GM23338 (cell line): Measurements from ENCODE around the gene SMTNL2. TPM values are rescaled to one million over a fixed set of nuclear protein-coding genes. Genes with fewer than 3 reads are reported as not detected.

Experiments
- ATAC-seq: fragments of 200-7000 bp; cut with Tn5 transposase; 3 replicates; pipeline ENCODE4 v1.9.1; 2020
- DNase-seq: peaks from one replicate; pipeline ENCODE4 v3.0.0-alpha.2; 2015; ENCODE audit warnings: low spot score
- H2AFZ ChIP-seq: fragments of 200-600 bp; sonication (generic); 2 replicates; pipeline ENCODE4 v1.8.0; 2016; ENCODE audit warnings: antibody characterized with exemption, mild to moderate bottlenecking, moderate library complexity
- H3F3A ChIP-seq: fragments of 200-600 bp; sonication (generic); replicated peaks from 2 replicates; pipeline ENCODE4 v1.8.0; 2017; ENCODE audit warnings: antibody characterized with exemption, mixed run types, low read depth
- H3K27ac ChIP-seq: fragments of 200-600 bp; sonication (generic); 2 replicates; pipeline ENCODE4 v1.6.1; 2016; ENCODE audit warnings: low read depth
- H3K27me3 ChIP-seq: fragments of 200-600 bp; sonication (generic); 2 replicates; pipeline ENCODE4 v1.8.0; 2016; ENCODE audit warnings: mild to moderate bottlenecking, mixed run types, moderate library complexity; ENCODE audit not compliant: insufficient read depth
- H3K36me3 ChIP-seq: fragments of 200-600 bp; sonication (generic); 2 replicates; pipeline ENCODE4 v1.8.0; 2016; ENCODE audit warnings: mild to moderate bottlenecking; ENCODE audit not compliant: insufficient read depth
- H3K4me1 ChIP-seq: fragments of 200-600 bp; sonication (generic); 2 replicates; pipeline ENCODE4 v1.8.0; 2016; ENCODE audit warnings: mild to moderate bottlenecking, moderate library complexity; ENCODE audit not compliant: insufficient read depth
- H3K4me2 ChIP-seq: fragments of 200-600 bp; sonication (generic); 2 replicates; pipeline ENCODE4 v1.7.1; 2017; ENCODE audit warnings: mixed run types
- H3K4me3 ChIP-seq: fragments of 200-600 bp; sonication (generic); 2 replicates; pipeline ENCODE4 v1.6.1; 2016; ENCODE audit warnings: mixed run types
- H3K79me2 ChIP-seq: fragments of 200-600 bp; sonication (generic); replicated peaks from 2 replicates; pipeline ENCODE4 v1.8.0; 2017; ENCODE audit warnings: mild to moderate bottlenecking; ENCODE audit not compliant: insufficient read depth
- H3K9me2 ChIP-seq: fragments of 200-600 bp; sonication (generic); 2 replicates; pipeline ENCODE4 v1.8.0; 2017; ENCODE audit not compliant: insufficient read depth
- H4K20me1 ChIP-seq: fragments of 200-600 bp; sonication (generic); replicated peaks from 2 replicates; pipeline ENCODE4 v1.8.0; 2017; ENCODE audit warnings: mild to moderate bottlenecking; ENCODE audit not compliant: insufficient read depth
- H3K27ac Mint-ChIP-seq: 2 replicates; pipeline ENCODE4 v1.8.0; 2020; ENCODE audit warnings: inconsistent platforms, mild to moderate bottlenecking, moderate library complexity, mixed read lengths
- H3K27me3 Mint-ChIP-seq: 3 replicates; pipeline ENCODE4 v1.8.0; 2022; ENCODE audit warnings: low read depth, mild to moderate bottlenecking, moderate library complexity, mixed read lengths, inconsistent platforms; ENCODE audit not compliant: insufficient read depth, poor library complexity
- H3K36me3 Mint-ChIP-seq: 3 replicates; pipeline ENCODE4 v1.8.0; 2021; ENCODE audit warnings: low read depth, mild to moderate bottlenecking, inconsistent platforms, moderate library complexity, mixed read lengths
- H3K4me1 Mint-ChIP-seq: 3 replicates; pipeline ENCODE4 v1.8.0; 2020; ENCODE audit warnings: mild to moderate bottlenecking, inconsistent platforms, mixed read lengths
- H3K4me3 Mint-ChIP-seq: 3 replicates; pipeline ENCODE4 v1.8.0; 2021; ENCODE audit warnings: moderate library complexity, mild to moderate bottlenecking, inconsistent platforms, mixed read lengths
- H3K9me3 Mint-ChIP-seq: 3 replicates; pipeline ENCODE4 v1.8.0; 2020; ENCODE audit warnings: moderate library complexity, mild to moderate bottlenecking, inconsistent platforms, mixed read lengths
- CREB1 ChIP-seq: fragments of 250-450 bp; sonication (Bioruptor Pico); IDR thresholded peaks from 2 replicates; pipeline ENCODE4 v1.5.0; 2020; ENCODE audit warnings: low read depth, mild to moderate bottlenecking, moderate library complexity
- EZH2 ChIP-seq: fragments of 200-600 bp; sonication (generic); IDR thresholded peaks from one replicate; pipeline ENCODE4 v1.8.0; 2017; ENCODE audit warnings: antibody characterized with exemption, mild to moderate bottlenecking, low read depth; ENCODE audit not compliant: unreplicated experiment
- JUNB ChIP-seq: IDR thresholded peaks from one replicate; pipeline ENCODE4 v1.6.1; 2016; ENCODE audit warnings: antibody characterized with exemption; ENCODE audit not compliant: unreplicated experiment
- NANOG ChIP-seq: IDR thresholded peaks from 2 replicates; pipeline ENCODE4 v1.6.1; 2016; ENCODE audit warnings: antibody characterized with exemption, borderline replicate concordance
- POLR2AphosphoS5 ChIP-seq: IDR thresholded peaks from 2 replicates; pipeline ENCODE4 v1.6.1; 2016; ENCODE audit warnings: antibody characterized with exemption, low read depth
- ZNF114 ChIP-seq: fragments of 250-450 bp; sonication (Bioruptor Pico); IDR thresholded peaks from 2 replicates; pipeline ENCODE4 v1.5.0; 2020; ENCODE audit warnings: mild to moderate bottlenecking, moderate library complexity
- ZNF331 ChIP-seq: fragments of 250-450 bp; sonication (Bioruptor Pico); IDR thresholded peaks from 2 replicates; pipeline ENCODE4 v1.5.0; 2020; ENCODE audit warnings: low read depth, mild to moderate bottlenecking, moderate library complexity
- polyA plus RNA-seq: library from polyadenylated mRNA; unstranded; fragments of >200 nt; fragmentation: Nextera tagmentation; extraction: Ambion mirVana; gene quantifications from 2 replicates; pipeline ENCODE4 v1.2.1, GENCODE V29; 2016
- total RNA-seq: library from RNA; depleted of rRNA; stranded (reverse); fragments of >200 nt; shearing (Covaris generic); gene quantifications from 2 replicates; pipeline ENCODE4 v1.2.3, GENCODE V29; 2014
- TF ChIP-seq, protein P1 (sequence below): IDR thresholded peaks from one replicate; pipeline ENCODE4 v1.6.1; 2018; ENCODE audit warnings: antibody characterized with exemption; ENCODE audit not compliant: unreplicated experiment
- TF ChIP-seq, protein P2 (sequence below), 2 experiments: fragments of 200-600 bp in 1 of 2; sonication (generic) in 1 of 2; conservative IDR thresholded peaks; 2 replicates each; pipeline versions ENCODE4 v1.5.1 to v1.6.1; 2016 to 2017; ENCODE audit warnings: antibody characterized with exemption in 2 of 2, low read depth in 2 of 2, mild to moderate bottlenecking in 2 of 2, moderate library complexity in 1 of 2
- TF ChIP-seq, protein P3 (sequence below): fragments of 250-450 bp; sonication (Bioruptor Pico); IDR thresholded peaks from 2 replicates; pipeline ENCODE4 v1.5.0; 2020; ENCODE audit warnings: mild to moderate bottlenecking, moderate library complexity

SMTNL2 gene
- total and polyA plus RNA-seq, 2 experiments from 2014 or later = 1.3 to 4.3 TPM

DNA sequence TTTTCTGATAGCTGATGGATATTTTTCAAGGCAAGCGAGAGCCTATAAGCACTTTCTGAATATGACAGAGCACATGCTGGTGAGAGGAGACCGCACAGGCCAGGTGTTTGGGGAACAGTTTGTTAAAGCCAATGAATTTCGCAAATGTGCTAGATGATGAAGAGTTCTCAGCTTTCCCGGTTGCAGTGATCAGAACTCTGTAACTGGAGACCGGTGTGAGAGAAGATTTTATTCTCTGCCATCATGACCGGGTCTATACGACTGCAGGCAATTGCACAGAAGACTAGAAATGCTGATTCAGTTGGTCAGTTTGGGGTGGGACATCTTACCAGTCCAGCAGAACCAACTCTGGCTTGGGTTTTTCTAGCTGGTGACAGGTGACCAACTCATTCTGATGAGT lies 25.4 kb downstream of the SMTNL2 start:
- no peak overlapping the region for H2AFZ ChIP-seq
- H3K27me3 ChIP-seq = no peaks in the 10 kb centered on the region
- Mint-ChIP-seq H3K36me3 (no peaks in the 10 kb centered on the region; the same call in 2 of the 3 replicates), H3K4me1 (peaks cover 16% of the 10 kb centered on the region), H3K9me3 (no peaks in the 10 kb centered on the region), H3K27me3 (peaks cover 4% of the 10 kb centered on the region), H3K4me3 (no peak overlapping the region), H3K27ac (no peak overlapping the region)
- H3K4me3 ChIP-seq = no peak overlapping the region
- H3K27ac ChIP-seq = no peak overlapping the region
- TF ChIP-seq ZNF114 (CRISPR knock-in tag) = no peak
- no peak for TF ChIP-seq JUNB
- no peak for TF ChIP-seq POLR2AphosphoS5
- no peak for TF ChIP-seq ZNF331 (CRISPR knock-in tag)
- no peak for TF ChIP-seq CREB1 (CRISPR knock-in tag)
- TF ChIP-seq, protein P1, sequence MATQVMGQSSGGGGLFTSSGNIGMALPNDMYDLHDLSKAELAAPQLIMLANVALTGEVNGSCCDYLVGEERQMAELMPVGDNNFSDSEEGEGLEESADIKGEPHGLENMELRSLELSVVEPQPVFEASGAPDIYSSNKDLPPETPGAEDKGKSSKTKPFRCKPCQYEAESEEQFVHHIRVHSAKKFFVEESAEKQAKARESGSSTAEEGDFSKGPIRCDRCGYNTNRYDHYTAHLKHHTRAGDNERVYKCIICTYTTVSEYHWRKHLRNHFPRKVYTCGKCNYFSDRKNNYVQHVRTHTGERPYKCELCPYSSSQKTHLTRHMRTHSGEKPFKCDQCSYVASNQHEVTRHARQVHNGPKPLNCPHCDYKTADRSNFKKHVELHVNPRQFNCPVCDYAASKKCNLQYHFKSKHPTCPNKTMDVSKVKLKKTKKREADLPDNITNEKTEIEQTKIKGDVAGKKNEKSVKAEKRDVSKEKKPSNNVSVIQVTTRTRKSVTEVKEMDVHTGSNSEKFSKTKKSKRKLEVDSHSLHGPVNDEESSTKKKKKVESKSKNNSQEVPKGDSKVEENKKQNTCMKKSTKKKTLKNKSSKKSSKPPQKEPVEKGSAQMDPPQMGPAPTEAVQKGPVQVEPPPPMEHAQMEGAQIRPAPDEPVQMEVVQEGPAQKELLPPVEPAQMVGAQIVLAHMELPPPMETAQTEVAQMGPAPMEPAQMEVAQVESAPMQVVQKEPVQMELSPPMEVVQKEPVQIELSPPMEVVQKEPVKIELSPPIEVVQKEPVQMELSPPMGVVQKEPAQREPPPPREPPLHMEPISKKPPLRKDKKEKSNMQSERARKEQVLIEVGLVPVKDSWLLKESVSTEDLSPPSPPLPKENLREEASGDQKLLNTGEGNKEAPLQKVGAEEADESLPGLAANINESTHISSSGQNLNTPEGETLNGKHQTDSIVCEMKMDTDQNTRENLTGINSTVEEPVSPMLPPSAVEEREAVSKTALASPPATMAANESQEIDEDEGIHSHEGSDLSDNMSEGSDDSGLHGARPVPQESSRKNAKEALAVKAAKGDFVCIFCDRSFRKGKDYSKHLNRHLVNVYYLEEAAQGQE = no peak
- no peak for TF ChIP-seq NANOG
- no peak for TF ChIP-seq EZH2
- TF ChIP-seq, protein P2, sequence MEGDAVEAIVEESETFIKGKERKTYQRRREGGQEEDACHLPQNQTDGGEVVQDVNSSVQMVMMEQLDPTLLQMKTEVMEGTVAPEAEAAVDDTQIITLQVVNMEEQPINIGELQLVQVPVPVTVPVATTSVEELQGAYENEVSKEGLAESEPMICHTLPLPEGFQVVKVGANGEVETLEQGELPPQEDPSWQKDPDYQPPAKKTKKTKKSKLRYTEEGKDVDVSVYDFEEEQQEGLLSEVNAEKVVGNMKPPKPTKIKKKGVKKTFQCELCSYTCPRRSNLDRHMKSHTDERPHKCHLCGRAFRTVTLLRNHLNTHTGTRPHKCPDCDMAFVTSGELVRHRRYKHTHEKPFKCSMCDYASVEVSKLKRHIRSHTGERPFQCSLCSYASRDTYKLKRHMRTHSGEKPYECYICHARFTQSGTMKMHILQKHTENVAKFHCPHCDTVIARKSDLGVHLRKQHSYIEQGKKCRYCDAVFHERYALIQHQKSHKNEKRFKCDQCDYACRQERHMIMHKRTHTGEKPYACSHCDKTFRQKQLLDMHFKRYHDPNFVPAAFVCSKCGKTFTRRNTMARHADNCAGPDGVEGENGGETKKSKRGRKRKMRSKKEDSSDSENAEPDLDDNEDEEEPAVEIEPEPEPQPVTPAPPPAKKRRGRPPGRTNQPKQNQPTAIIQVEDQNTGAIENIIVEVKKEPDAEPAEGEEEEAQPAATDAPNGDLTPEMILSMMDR (conservative IDR thresholded peaks at IDR 0.05; ENCODE audit: low read depth in 2 of 2) = no peak
- TF ChIP-seq, protein P3, sequence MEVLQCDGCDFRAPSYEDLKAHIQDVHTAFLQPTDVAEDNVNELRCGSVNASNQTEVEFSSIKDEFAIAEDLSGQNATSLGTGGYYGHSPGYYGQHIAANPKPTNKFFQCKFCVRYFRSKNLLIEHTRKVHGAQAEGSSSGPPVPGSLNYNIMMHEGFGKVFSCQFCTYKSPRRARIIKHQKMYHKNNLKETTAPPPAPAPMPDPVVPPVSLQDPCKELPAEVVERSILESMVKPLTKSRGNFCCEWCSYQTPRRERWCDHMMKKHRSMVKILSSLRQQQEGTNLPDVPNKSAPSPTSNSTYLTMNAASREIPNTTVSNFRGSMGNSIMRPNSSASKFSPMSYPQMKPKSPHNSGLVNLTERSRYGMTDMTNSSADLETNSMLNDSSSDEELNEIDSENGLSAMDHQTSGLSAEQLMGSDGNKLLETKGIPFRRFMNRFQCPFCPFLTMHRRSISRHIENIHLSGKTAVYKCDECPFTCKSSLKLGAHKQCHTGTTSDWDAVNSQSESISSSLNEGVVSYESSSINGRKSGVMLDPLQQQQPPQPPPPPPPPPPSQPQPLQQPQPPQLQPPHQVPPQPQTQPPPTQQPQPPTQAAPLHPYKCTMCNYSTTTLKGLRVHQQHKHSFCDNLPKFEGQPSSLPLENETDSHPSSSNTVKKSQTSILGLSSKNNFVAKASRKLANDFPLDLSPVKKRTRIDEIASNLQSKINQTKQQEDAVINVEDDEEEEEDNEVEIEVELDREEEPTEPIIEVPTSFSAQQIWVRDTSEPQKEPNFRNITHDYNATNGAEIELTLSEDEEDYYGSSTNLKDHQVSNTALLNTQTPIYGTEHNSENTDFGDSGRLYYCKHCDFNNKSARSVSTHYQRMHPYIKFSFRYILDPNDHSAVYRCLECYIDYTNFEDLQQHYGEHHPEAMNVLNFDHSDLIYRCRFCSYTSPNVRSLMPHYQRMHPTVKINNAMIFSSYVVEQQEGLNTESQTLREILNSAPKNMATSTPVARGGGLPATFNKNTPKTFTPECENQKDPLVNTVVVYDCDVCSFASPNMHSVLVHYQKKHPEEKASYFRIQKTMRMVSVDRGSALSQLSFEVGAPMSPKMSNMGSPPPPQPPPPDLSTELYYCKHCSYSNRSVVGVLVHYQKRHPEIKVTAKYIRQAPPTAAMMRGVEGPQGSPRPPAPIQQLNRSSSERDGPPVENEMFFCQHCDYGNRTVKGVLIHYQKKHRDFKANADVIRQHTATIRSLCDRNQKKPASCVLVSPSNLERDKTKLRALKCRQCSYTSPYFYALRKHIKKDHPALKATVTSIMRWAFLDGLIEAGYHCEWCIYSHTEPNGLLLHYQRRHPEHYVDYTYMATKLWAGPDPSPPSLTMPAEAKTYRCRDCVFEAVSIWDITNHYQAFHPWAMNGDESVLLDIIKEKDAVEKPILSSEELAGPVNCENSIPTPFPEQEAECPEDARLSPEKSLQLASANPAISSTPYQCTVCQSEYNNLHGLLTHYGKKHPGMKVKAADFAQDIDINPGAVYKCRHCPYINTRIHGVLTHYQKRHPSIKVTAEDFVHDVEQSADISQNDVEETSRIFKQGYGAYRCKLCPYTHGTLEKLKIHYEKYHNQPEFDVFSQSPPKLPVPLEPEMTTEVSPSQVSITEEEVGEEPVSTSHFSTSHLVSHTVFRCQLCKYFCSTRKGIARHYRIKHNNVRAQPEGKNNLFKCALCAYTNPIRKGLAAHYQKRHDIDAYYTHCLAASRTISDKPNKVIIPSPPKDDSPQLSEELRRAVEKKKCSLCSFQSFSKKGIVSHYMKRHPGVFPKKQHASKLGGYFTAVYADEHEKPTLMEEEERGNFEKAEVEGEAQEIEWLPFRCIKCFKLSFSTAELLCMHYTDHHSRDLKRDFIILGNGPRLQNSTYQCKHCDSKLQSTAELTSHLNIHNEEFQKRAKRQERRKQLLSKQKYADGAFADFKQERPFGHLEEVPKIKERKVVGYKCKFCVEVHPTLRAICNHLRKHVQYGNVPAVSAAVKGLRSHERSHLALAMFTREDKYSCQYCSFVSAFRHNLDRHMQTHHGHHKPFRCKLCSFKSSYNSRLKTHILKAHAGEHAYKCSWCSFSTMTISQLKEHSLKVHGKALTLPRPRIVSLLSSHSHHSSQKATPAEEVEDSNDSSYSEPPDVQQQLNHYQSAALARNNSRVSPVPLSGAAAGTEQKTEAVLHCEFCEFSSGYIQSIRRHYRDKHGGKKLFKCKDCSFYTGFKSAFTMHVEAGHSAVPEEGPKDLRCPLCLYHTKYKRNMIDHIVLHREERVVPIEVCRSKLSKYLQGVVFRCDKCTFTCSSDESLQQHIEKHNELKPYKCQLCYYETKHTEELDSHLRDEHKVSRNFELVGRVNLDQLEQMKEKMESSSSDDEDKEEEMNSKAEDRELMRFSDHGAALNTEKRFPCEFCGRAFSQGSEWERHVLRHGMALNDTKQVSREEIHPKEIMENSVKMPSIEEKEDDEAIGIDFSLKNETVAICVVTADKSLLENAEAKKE (CRISPR knock-in tag) = no peak
- no peaks in the 10 kb centered on the region for H3K79me2 ChIP-seq
- H3K4me2 ChIP-seq = no peak overlapping the region
- no peak for DNase-seq
- H3K4me1 ChIP-seq = no peaks in the 10 kb centered on the region
- H3K9me2 ChIP-seq = no peaks in the 10 kb centered on the region
- H4K20me1 ChIP-seq = no peaks in the 10 kb centered on the region
- no peaks in the 10 kb centered on the region for H3F3A ChIP-seq
- ATAC-seq = no peak
- no peaks in the 10 kb centered on the region for H3K36me3 ChIP-seq
